Measurements from ENCODE around the gene ZFYVE26.
A peak's percentile ranks its signal among the peaks of the same experiment; 100 is the strongest.
"Not testable (repeated sequence)": the region's sequence is repeated elsewhere in the genome, so short reads cannot be mapped to it uniquely, and the experiment has no call there.

ZFYVE26 gene

GRCh38 chr14:67718265-67718664, 98.1 kb downstream of the ZFYVE26 start:
- no peak for TF ChIP-seq CTCF (IDR thresholded peaks at IDR 0.05; ENCODE audit: low read length, missing control alignments)
- H3K4me3 ChIP-seq (replicated peaks; ENCODE audit: low read depth, low read length), result no peak overlapping the region
- DNase-seq (ENCODE audit: low read depth), result no peak

GRCh38 chr14:67717048-67717447, 99.3 kb downstream of the ZFYVE26 start:
- no peak for TF ChIP-seq CTCF (IDR thresholded peaks at IDR 0.05; ENCODE audit: low read length, missing control alignments)
- no peak for DNase-seq (ENCODE audit: low read depth)

GRCh38 chr14:67710209-67710608, 106.2 kb downstream of the ZFYVE26 start:
- TF ChIP-seq CTCF (IDR thresholded peaks at IDR 0.05; ENCODE audit: low read length, missing control alignments), result no peak
- H3K4me3 ChIP-seq (replicated peaks; ENCODE audit: low read depth, low read length), result no peak overlapping the region
- no peak for DNase-seq (ENCODE audit: low read depth)

More at GRCh38 chr14:67717048-67717447, 99.3 kb downstream of the ZFYVE26 start:
- no peak overlapping the region for H3K4me3 ChIP-seq (replicated peaks; ENCODE audit: low read depth, low read length)

DNA sequence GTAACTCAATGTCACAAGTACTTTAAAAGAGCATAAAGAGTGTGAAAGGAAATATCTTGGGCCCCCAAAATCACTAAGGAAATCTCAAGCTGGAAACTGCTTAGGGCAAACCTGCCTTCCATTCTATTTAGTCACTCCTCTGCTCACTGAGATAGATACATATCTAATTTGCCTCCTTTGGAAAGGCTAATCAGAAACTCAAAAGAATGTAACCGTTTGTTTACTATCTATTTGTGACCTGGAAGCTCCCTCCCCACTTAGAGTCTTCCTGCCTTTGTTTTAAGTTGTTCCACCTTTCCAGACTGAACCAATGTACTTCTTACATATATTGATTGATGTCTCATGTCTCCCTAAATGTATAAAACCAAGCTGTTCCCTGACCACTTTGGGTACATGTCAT, 106.6 kb downstream of the ZFYVE26 start:
- H3K4me3 ChIP-seq (replicated peaks; ENCODE audit: low read depth, low read length); DNase-seq (ENCODE audit: low read depth): not testable (repeated sequence)

GRCh38 chr14:67709346-67709745, 107.0 kb downstream of the ZFYVE26 start:
- H3K4me3 ChIP-seq (replicated peaks; ENCODE audit: low read depth, low read length); DNase-seq (ENCODE audit: low read depth): not testable (repeated sequence)

DNA sequence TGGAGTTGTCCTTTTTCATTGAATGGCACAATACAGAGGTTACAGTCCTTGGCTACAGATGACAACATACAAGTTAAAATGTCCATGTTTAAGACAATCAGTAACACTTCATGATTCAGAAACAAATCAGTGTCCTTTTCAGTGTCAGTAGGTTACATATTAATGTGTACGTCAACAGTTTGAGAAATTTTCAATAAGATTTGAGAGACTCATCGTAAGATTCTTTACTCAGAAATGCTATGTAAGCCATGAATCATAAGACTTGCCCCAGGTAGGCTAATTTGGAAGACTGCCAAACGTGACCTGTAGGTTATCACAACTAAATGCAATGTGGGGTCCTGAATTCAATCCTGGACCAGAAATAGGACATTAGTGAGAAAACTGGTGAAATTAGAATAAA, 111.2 kb downstream of the ZFYVE26 start:
- DNase-seq (ENCODE audit: low read depth), result no peak
- H3K4me3 ChIP-seq (replicated peaks; ENCODE audit: low read depth, low read length), result no peak overlapping the region
- no peak for TF ChIP-seq CTCF (IDR thresholded peaks at IDR 0.05; ENCODE audit: low read length, missing control alignments)

DNA sequence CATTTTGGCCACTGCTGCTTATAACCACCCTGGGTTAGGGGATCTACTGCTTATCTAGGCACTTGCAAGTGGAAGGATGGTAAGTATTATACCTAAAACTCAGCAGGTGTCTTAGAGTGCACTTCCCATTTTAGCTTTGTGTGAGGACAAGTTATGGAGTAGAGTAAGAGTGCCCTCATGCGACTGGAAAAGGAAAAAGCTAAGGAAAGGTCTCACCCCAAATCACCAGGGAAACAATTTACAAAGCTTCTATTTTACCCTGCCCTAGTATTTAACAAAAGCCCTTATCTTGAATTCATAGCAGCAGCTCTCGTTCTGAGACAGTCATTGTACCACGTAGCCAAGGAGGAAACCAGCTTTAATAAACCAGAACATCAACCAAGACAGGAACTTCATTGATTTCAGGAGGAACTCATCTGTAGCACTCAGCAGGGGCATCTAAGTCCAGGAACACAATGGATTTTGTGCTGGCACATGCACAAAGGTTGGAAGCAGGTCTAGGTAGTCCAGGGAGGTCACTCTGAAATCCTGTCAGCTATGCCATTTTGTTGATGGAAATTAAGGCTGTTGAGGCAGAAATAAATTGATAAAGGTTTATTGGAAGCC, 111.8 kb downstream of the ZFYVE26 start:
- H3K4me3 ChIP-seq (replicated peaks; ENCODE audit: low read depth, low read length), result no peak overlapping the region
- peak; percentile 77 for DNase-seq (ENCODE audit: low read depth)
- peak; percentile 85 for TF ChIP-seq CTCF (IDR thresholded peaks at IDR 0.05; ENCODE audit: low read length, missing control alignments)

DNA sequence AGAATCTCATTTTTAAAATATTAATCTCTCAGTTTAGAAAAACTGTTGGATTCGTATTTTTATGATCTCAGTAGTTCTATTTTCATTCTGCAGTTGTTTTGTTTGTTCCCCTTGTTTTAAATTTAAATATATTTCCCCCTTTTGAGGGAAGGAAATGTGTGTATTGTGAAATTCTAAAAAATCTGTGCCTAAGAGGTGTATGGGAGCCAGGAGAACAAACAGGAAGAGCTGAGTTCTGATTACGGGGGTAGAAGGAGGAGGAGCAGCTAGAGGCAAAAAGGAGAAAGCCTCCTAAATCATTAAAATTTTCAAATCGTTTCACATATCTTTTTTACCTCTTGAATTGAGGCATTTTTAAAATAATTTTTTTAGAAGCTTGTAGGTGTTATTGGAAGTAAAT, 112.4 kb downstream of the ZFYVE26 start:
- DNase-seq (ENCODE audit: low read depth), result no peak
- TF ChIP-seq CTCF (IDR thresholded peaks at IDR 0.05; ENCODE audit: low read length, missing control alignments), result no peak
- H3K4me3 ChIP-seq (replicated peaks; ENCODE audit: low read depth, low read length), result no peak overlapping the region

DNA sequence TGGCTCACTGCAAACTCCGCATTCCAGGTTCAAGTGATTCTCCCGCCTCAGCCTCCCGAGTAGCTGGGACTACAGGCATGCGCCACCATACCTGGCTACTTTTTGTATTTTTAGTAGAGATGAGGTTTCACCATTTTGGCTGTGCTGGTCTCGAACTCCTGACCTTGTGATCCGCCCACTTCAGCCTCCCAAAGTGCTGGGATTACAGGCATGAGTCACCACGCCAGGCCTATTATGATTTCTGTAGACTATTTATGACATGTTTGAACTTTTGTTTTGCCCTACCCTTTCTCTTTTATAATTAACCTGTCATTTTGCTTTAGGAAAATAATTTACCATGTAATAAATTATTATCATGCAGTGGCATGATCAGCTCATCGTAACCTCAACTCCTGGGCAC, 114.9 kb downstream of the ZFYVE26 start, which contains the start of gene RDH12:
Gene RDH12 (plus strand): TSS at position 395 of the 400 bp plus-strand sequence. CDS start 20,757 bp downstream, outside the sequence.
- H3K4me3 ChIP-seq (replicated peaks; ENCODE audit: low read depth, low read length); DNase-seq (ENCODE audit: low read depth): not testable (repeated sequence)
